GM23338 (cell line): ENCODE measurements around the gene MDM2. TPM values are rescaled to one million over a fixed set of nuclear protein-coding genes. Genes with fewer than 3 reads are reported as not detected.

Experiments used
- ATAC-seq: fragments of 200-7000 bp; cut with Tn5 transposase; 3 replicates; pipeline ENCODE4 v1.9.1; 2020
- DNase-seq: peaks from one replicate; pipeline ENCODE4 v3.0.0-alpha.2; 2015; ENCODE audit warnings: low spot score
- H2AFZ ChIP-seq: fragments of 200-600 bp; sonication (generic); 2 replicates; pipeline ENCODE4 v1.8.0; 2016; ENCODE audit warnings: antibody characterized with exemption, mild to moderate bottlenecking, moderate library complexity
- H3F3A ChIP-seq: fragments of 200-600 bp; sonication (generic); replicated peaks from 2 replicates; pipeline ENCODE4 v1.8.0; 2017; ENCODE audit warnings: antibody characterized with exemption, mixed run types, low read depth
- H3K27ac ChIP-seq: fragments of 200-600 bp; sonication (generic); 2 replicates; pipeline ENCODE4 v1.6.1; 2016; ENCODE audit warnings: low read depth
- H3K27me3 ChIP-seq: fragments of 200-600 bp; sonication (generic); 2 replicates; pipeline ENCODE4 v1.8.0; 2016; ENCODE audit warnings: mild to moderate bottlenecking, mixed run types, moderate library complexity; ENCODE audit not compliant: insufficient read depth
- H3K36me3 ChIP-seq: fragments of 200-600 bp; sonication (generic); 2 replicates; pipeline ENCODE4 v1.8.0; 2016; ENCODE audit warnings: mild to moderate bottlenecking; ENCODE audit not compliant: insufficient read depth
- H3K4me1 ChIP-seq: fragments of 200-600 bp; sonication (generic); 2 replicates; pipeline ENCODE4 v1.8.0; 2016; ENCODE audit warnings: mild to moderate bottlenecking, moderate library complexity; ENCODE audit not compliant: insufficient read depth
- H3K4me2 ChIP-seq: fragments of 200-600 bp; sonication (generic); 2 replicates; pipeline ENCODE4 v1.7.1; 2017; ENCODE audit warnings: mixed run types
- H3K4me3 ChIP-seq: fragments of 200-600 bp; sonication (generic); 2 replicates; pipeline ENCODE4 v1.6.1; 2016; ENCODE audit warnings: mixed run types
- H3K79me2 ChIP-seq: fragments of 200-600 bp; sonication (generic); replicated peaks from 2 replicates; pipeline ENCODE4 v1.8.0; 2017; ENCODE audit warnings: mild to moderate bottlenecking; ENCODE audit not compliant: insufficient read depth
- H3K9me2 ChIP-seq: fragments of 200-600 bp; sonication (generic); 2 replicates; pipeline ENCODE4 v1.8.0; 2017; ENCODE audit not compliant: insufficient read depth
- H4K20me1 ChIP-seq: fragments of 200-600 bp; sonication (generic); replicated peaks from 2 replicates; pipeline ENCODE4 v1.8.0; 2017; ENCODE audit warnings: mild to moderate bottlenecking; ENCODE audit not compliant: insufficient read depth
- H3K27ac Mint-ChIP-seq: 2 replicates; pipeline ENCODE4 v1.8.0; 2020; ENCODE audit warnings: inconsistent platforms, mild to moderate bottlenecking, moderate library complexity, mixed read lengths
- H3K27me3 Mint-ChIP-seq: 3 replicates; pipeline ENCODE4 v1.8.0; 2022; ENCODE audit warnings: low read depth, mild to moderate bottlenecking, moderate library complexity, mixed read lengths, inconsistent platforms; ENCODE audit not compliant: insufficient read depth, poor library complexity
- H3K36me3 Mint-ChIP-seq: 3 replicates; pipeline ENCODE4 v1.8.0; 2021; ENCODE audit warnings: low read depth, mild to moderate bottlenecking, inconsistent platforms, moderate library complexity, mixed read lengths
- H3K4me1 Mint-ChIP-seq: 3 replicates; pipeline ENCODE4 v1.8.0; 2020; ENCODE audit warnings: mild to moderate bottlenecking, inconsistent platforms, mixed read lengths
- H3K4me3 Mint-ChIP-seq: 3 replicates; pipeline ENCODE4 v1.8.0; 2021; ENCODE audit warnings: moderate library complexity, mild to moderate bottlenecking, inconsistent platforms, mixed read lengths
- H3K9me3 Mint-ChIP-seq: 3 replicates; pipeline ENCODE4 v1.8.0; 2020; ENCODE audit warnings: moderate library complexity, mild to moderate bottlenecking, inconsistent platforms, mixed read lengths
- EZH2 ChIP-seq: fragments of 200-600 bp; sonication (generic); IDR thresholded peaks from one replicate; pipeline ENCODE4 v1.8.0; 2017; ENCODE audit warnings: antibody characterized with exemption, mild to moderate bottlenecking, low read depth; ENCODE audit not compliant: unreplicated experiment
- EZH2phosphoT487 ChIP-seq: fragments of 200-600 bp; sonication (generic); IDR thresholded peaks from one replicate; pipeline ENCODE4 v1.8.1; 2018; ENCODE audit warnings: antibody characterized with exemption; ENCODE audit not compliant: unreplicated experiment
- JUNB ChIP-seq: IDR thresholded peaks from one replicate; pipeline ENCODE4 v1.6.1; 2016; ENCODE audit warnings: antibody characterized with exemption; ENCODE audit not compliant: unreplicated experiment
- NANOG ChIP-seq: IDR thresholded peaks from 2 replicates; pipeline ENCODE4 v1.6.1; 2016; ENCODE audit warnings: antibody characterized with exemption, borderline replicate concordance
- POLR2AphosphoS5 ChIP-seq: IDR thresholded peaks from 2 replicates; pipeline ENCODE4 v1.6.1; 2016; ENCODE audit warnings: antibody characterized with exemption, low read depth
- ZNF114 ChIP-seq: fragments of 250-450 bp; sonication (Bioruptor Pico); IDR thresholded peaks from 2 replicates; pipeline ENCODE4 v1.5.0; 2020; ENCODE audit warnings: mild to moderate bottlenecking, moderate library complexity
- ZNF331 ChIP-seq: fragments of 250-450 bp; sonication (Bioruptor Pico); IDR thresholded peaks from 2 replicates; pipeline ENCODE4 v1.5.0; 2020; ENCODE audit warnings: low read depth, mild to moderate bottlenecking, moderate library complexity
- ZNF462 ChIP-seq: fragments of 250-450 bp; sonication (Bioruptor Pico); IDR thresholded peaks from 2 replicates; pipeline ENCODE4 v1.5.0; 2020; ENCODE audit warnings: mild to moderate bottlenecking, moderate library complexity
- polyA plus RNA-seq: library from polyadenylated mRNA; unstranded; fragments of >200 nt; fragmentation: Nextera tagmentation; extraction: Ambion mirVana; gene quantifications from 2 replicates; pipeline ENCODE4 v1.2.1, GENCODE V29; 2016
- total RNA-seq: library from RNA; depleted of rRNA; stranded (reverse); fragments of >200 nt; shearing (Covaris generic); gene quantifications from 2 replicates; pipeline ENCODE4 v1.2.3, GENCODE V29; 2014

The MDM2 gene
- total and polyA plus RNA-seq, 2 experiments from 2014 or later = 105 to 136 TPM

- Histone ChIP-seq H3K4me3 (no peak overlapping the region), H3K4me2 (no peak overlapping the region), H2AFZ (no peak overlapping the region), H3K9me2 (no peaks in the 10 kb centered on the region), H3F3A (no peaks in the 10 kb centered on the region), H3K27me3 (no peaks in the 10 kb centered on the region), H4K20me1 (no peaks in the 10 kb centered on the region), H3K36me3 (no peaks in the 10 kb centered on the region), H3K4me1 (no peaks in the 10 kb centered on the region), H3K79me2 (no peaks in the 10 kb centered on the region), H3K27ac (no peak overlapping the region)
- H3K9me3 Mint-ChIP-seq = no peaks in the 10 kb centered on the region
- H3K27me3 Mint-ChIP-seq = peaks cover 4% of the 10 kb centered on the region
- H3K27ac Mint-ChIP-seq = no peak overlapping the region
- no peaks in the 10 kb centered on the region for H3K36me3 Mint-ChIP-seq
- TF ChIP-seq EZH2 = no peak
- no peak for TF ChIP-seq POLR2AphosphoS5
- TF ChIP-seq ZNF331 (CRISPR knock-in tag) = no peak
- TF ChIP-seq NANOG = no peak
- no peak for TF ChIP-seq ZNF114 (CRISPR knock-in tag)
- TF ChIP-seq ZNF462 = no peak
- no peaks in the 10 kb centered on the region for H3K4me1 Mint-ChIP-seq
- no peak for ATAC-seq
- no peak for DNase-seq
- no peak overlapping the region for H3K4me3 Mint-ChIP-seq
These were observed 46.6 kb downstream of the MDM2 start for GRCh38 chr12:68854554-68854953.

- Histone ChIP-seq H3K4me3 (no peak overlapping the region), H3K27ac (no peak overlapping the region), H2AFZ (no peak overlapping the region), H3K4me1 (no peaks in the 10 kb centered on the region), H4K20me1 (no peaks in the 10 kb centered on the region), H3F3A (no peaks in the 10 kb centered on the region), H3K79me2 (no peaks in the 10 kb centered on the region), H3K27me3 (no peaks in the 10 kb centered on the region), H3K4me2 (no peak overlapping the region), H3K9me2 (no peaks in the 10 kb centered on the region), H3K36me3 (no peaks in the 10 kb centered on the region)
- DNase-seq (no peak), ATAC-seq (no peak)
- Mint-ChIP-seq H3K27ac (no peak overlapping the region), H3K4me1 (no peaks in the 10 kb centered on the region), H3K4me3 (no peak overlapping the region), H3K27me3 (peaks cover 4% of the 10 kb centered on the region), H3K36me3 (no peaks in the 10 kb centered on the region), H3K9me3 (no peaks in the 10 kb centered on the region)
- TF ChIP-seq ZNF114 (CRISPR knock-in tag) (no peak), EZH2phosphoT487 (no peak), ZNF462 (no peak), JUNB (no peak), EZH2 (no peak)
These were observed 47.1 kb downstream of the MDM2 start for GRCh38 chr12:68855111-68855510.
